Esophagus squamous epithelium (tissue), 4 donors: ENCODE measurements around the gene SLC9B2.

ENCODE experiments used
- CTCF ChIP-seq, 6 experiments: fragments of 450-650 bp in 4 of 6; fragments of 200-600 bp in 2 of 6; sonication (generic) in 2 of 6; IDR thresholded peaks; one replicate each; pipeline ENCODE4 v1.5.1; 2016 to 2019; ENCODE audit warnings: antibody characterized with exemption in 6 of 6, mild to moderate bottlenecking in 4 of 6, moderate library complexity in 4 of 6
- POLR2A ChIP-seq, 4 donors: fragments of 450-650 bp; IDR thresholded peaks; one replicate each; pipeline ENCODE4 v1.6.1; 2017; ENCODE audit warnings: antibody characterized with exemption in 4 of 4, mild to moderate bottlenecking in 4 of 4, moderate library complexity in 3 of 4

GRCh38 chr4:103046416-103047290 lies 29.9 kb downstream of the SLC9B2 start:
- TF ChIP-seq CTCF (IDR thresholded peaks at IDR 0.05), result peak in 5 of 6 experiments; percentile 38 to 60 (median 49)
- TF ChIP-seq POLR2A (IDR thresholded peaks at IDR 0.05), result no peak
